Cardiac muscle cell (in vitro differentiated cells and primary cell): ENCODE results near the gene ADAMTSL1. TPM values are rescaled to one million over a fixed set of nuclear protein-coding genes. Genes with fewer than 3 reads are reported as not detected.

Source experiments
- DNase-seq, 2 donors: peaks; one replicate each; pipeline versions ENCODE4 v3.0.0 to v3.0.0-alpha.2; 2010 to 2017; ENCODE audit warnings: low read depth in 1 of 2, low spot score in 1 of 2
- H3K27ac ChIP-seq: fragments of 200-600 bp; sonication (generic); 2 replicates; pipeline ENCODE4 v1.5.1; 2016
- H3K27me3 ChIP-seq: fragments of 200-600 bp; sonication (generic); 2 replicates; pipeline ENCODE4 v1.6.0; 2016; ENCODE audit warnings: control low read depth
- H3K36me3 ChIP-seq: fragments of 200-600 bp; sonication (generic); 2 replicates; pipeline ENCODE4 v1.5.1; 2016; ENCODE audit warnings: control low read depth
- H3K4me1 ChIP-seq: fragments of 200-600 bp; sonication (generic); 2 replicates; pipeline ENCODE4 v1.8.1; 2017; ENCODE audit warnings: low read depth, mild to moderate bottlenecking, mixed run types
- H3K4me3 ChIP-seq: fragments of 200-600 bp; sonication (generic); 2 replicates; pipeline ENCODE4 v1.5.1; 2016; ENCODE audit warnings: mild to moderate bottlenecking
- H3K9me3 ChIP-seq: fragments of 200-600 bp; sonication (generic); 2 replicates; pipeline ENCODE4 v1.5.1; 2017; ENCODE audit warnings: low read depth, mild to moderate bottlenecking, control low read depth
- CTCF ChIP-seq: IDR thresholded peaks from 2 replicates; pipeline ENCODE4 v1.5.1; 2012; ENCODE audit warnings: low read depth, mild to moderate bottlenecking, low read length
- polyA plus RNA-seq: library from polyadenylated mRNA; unstranded; fragments of >200 nt; fragmentation: Nextera tagmentation; extraction: Ambion mirVana; gene quantifications from 2 replicates; pipeline ENCODE4 v1.2.1, GENCODE V29; 2016
- total RNA-seq: library from RNA; depleted of rRNA; stranded (reverse); fragments of >200 nt; gene quantifications from 2 replicates; pipeline ENCODE4 v1.2.3, GENCODE V29; 2016

Gene ADAMTSL1
- total and polyA plus RNA-seq, 2 experiments from 2014 or later, result 12.6 to 63.0 TPM

DNA sequence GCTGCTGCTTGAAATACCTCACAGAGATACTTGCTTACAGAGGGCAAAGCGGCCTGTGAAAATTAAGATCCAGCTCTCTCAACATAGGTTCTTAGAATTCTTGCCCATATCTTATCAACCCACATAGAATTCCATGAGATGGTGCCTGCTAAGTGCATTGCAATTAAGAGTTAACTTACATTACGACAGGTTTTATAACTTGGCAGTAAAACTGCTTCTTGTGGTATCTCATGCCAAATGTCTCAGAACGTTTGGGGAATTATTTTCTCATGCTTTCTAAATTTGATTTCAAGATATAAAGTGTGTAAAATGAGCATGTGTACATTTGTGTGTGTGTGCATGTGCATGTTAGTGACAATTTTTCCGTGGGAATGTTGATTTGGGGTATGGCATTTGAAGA, 297.8 kb downstream of the ADAMTSL1 start:
- Histone ChIP-seq H3K4me3 (no peak overlapping the region), H3K4me1 (peaks cover 12% of the 10 kb centered on the region), H3K27me3 (no peaks in the 10 kb centered on the region), H3K27ac (no peak overlapping the region), H3K9me3 (no peaks in the 10 kb centered on the region), H3K36me3 (no peaks in the 10 kb centered on the region)
- TF ChIP-seq CTCF, result no peak
- peak in 1 of 2 donors; percentile 13 for DNase-seq

DNA sequence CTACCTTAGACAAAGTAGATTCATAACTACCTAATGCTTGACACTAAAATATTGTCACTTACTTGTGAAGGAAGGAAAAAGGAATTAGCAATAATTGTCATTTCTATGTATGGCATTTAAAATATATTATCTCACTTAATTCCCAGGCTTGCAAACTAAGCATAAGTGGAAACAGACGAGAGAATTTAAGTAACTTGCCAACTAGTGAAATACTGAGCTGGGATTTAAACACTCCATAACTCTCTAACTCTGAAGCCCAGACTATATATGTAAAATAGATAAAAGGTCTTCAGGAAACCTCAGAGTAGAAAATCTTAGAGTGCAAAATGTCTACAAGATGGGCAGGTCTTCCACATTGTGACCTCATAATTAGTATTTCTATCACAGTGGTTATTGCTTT, 301.3 kb downstream of the ADAMTSL1 start:
- TF ChIP-seq CTCF, result no peak
- H3K27ac ChIP-seq, result no peak overlapping the region
- peaks cover 7% of the 10 kb centered on the region for H3K4me1 ChIP-seq
- no peaks in the 10 kb centered on the region for H3K9me3 ChIP-seq
- no peak for DNase-seq
- H3K4me3 ChIP-seq, result no peak overlapping the region
- no peaks in the 10 kb centered on the region for H3K36me3 ChIP-seq
- H3K27me3 ChIP-seq, result no peaks in the 10 kb centered on the region

DNA sequence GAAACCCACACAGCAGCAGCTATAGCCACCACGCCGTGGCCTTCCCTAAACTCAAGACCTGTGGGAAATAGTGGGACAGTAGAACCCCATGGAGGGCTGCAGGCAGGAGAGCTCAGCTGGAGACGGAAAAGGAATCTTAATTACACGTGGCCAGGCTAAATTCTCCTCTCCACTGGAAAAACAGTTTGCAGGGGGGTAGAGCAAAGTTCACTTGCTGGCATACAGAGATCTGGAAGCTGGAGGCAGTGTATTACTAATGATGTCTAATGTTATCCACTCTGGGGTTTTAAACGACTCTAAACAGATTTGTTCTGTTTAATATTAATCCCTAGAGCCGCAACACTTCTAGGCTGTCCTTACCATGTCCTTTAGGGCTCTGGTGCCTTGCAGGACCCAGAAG, 302.0 kb downstream of the ADAMTSL1 start:
- no peak for DNase-seq
- H3K4me3 ChIP-seq, result no peak overlapping the region
- H3K4me1 ChIP-seq, result peaks cover 5% of the 10 kb centered on the region
- TF ChIP-seq CTCF, result no peak
- no peaks in the 10 kb centered on the region for H3K27me3 ChIP-seq
- no peak overlapping the region for H3K27ac ChIP-seq
- no peaks in the 10 kb centered on the region for H3K36me3 ChIP-seq
- H3K9me3 ChIP-seq, result no peaks in the 10 kb centered on the region

GRCh38 chr9:18776836-18777820, 303.2 kb downstream of the ADAMTSL1 start:
- DNase-seq, result no peak
- Histone ChIP-seq H3K36me3 (no peaks in the 10 kb centered on the region), H3K27me3 (no peaks in the 10 kb centered on the region), H3K4me3 (no peak overlapping the region), H3K4me1 (no peaks in the 10 kb centered on the region), H3K27ac (no peak overlapping the region), H3K9me3 (no peaks in the 10 kb centered on the region)
- TF ChIP-seq CTCF, result no peak

- no peak for TF ChIP-seq CTCF
- H3K27ac ChIP-seq, result no peak overlapping the region
Measured at GRCh38 chr9:18778147-18778546, 304.2 kb downstream of the ADAMTSL1 start.

More at GRCh38 chr9:18778147-18778546, 304.2 kb downstream of the ADAMTSL1 start:
- no peaks in the 10 kb centered on the region for H3K4me1 ChIP-seq
- DNase-seq, result no peak
- H3K27me3 ChIP-seq, result no peaks in the 10 kb centered on the region
- H3K4me3 ChIP-seq, result no peak overlapping the region
- H3K9me3 ChIP-seq, result no peaks in the 10 kb centered on the region
- no peaks in the 10 kb centered on the region for H3K36me3 ChIP-seq
